ENCODE measurements around the gene LNX2.

DNA sequence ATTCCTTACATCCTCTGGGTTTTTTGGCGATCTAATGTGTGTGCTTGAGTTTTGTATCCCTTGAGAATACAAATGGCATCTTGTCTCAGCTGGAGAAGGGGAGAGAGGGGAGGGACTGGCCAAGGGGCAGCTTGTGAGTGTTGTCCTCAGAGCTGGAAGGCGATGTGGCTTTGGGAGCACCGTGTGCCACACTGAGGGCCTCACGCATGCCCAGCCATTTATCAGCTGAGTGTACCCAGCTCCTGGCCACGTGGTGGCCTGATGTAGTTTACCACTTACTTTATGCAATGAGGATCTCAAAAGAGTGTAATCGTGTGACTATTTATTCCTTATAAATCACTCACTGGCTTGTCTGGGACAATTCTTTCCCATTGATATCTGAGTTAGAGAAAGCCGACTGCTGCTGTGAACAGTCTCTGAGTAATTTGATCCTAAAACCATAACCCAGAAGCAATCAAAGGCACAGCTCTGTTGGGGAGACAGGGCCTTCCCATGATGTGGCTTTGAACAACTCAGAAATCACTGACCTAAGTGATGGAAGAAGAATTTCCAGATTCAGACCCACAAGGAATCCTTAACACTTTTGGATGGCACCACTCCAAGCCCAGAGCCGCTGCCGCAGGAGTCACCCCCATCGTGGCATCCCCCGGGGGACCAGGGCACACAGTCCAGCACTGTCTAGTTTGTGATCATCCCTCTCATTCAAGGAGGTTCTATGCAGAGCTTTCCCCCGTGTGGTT is 116.0 kb downstream of the LNX2 start:
- no peak for TF ChIP-seq CTCF (conservative IDR thresholded peaks at IDR 0.05; ENCODE audit: low read length)
- TF ChIP-seq EZH2phosphoT487 (IDR thresholded peaks at IDR 0.05; ENCODE audit: borderline replicate concordance, low read depth, low read length), result no peak

Measured in OCI-LY7 (cell line).